HPDE6-E6E7 (cell line): ENCODE results near the gene GPATCH2.
"Not testable (repeated sequence)": the region's sequence is repeated elsewhere in the genome, so short reads cannot be mapped to it uniquely, and the experiment has no call there.

Source experiments
- DNase-seq: peaks from one replicate; pipeline ENCODE4 v3.0.0; 2011; ENCODE audit warnings: missing footprints; ENCODE audit errors: extremely low spot score

GPATCH2 gene

DNA sequence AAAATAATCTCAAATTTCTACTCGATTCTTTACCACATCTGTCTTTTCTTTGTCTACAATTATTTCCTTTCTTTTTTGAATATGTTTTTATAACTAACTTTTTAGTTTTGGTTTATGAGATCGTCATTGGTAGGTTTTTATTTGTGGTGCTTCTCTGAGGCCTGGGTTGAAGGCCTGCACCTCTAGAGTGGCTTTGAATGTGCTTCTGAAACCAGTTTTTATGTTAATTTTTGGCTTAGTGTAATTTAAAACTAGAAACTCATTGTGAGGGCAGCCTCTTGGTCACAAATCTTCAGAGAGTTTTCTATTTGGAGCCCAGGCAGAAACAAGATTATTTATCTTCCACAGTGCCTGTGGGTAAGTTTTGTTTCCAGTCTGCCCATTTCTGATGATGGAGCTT, 187.0 kb downstream of the GPATCH2 start:
- DNase-seq = no peak

DNA sequence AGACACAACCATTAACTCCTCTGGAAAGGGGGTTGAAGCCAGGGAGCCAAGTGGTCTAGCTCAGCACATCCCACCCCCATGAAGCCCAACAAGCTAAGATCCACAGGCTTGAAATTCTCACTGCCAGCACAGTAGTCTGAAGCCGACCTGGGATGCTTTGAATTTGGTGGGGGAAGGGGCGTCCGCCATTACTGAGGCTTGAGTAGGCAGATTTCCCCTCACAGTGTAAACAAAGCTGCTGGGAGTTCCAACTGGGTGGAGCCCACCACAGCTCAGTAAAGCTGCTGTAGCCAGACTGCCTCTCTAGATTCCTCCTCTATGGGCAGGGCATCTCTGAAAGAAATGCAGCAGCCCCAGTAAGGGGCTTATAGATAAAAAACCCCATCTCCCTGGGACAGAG, 193.5 kb downstream of the GPATCH2 start:
- no peak for DNase-seq

DNA sequence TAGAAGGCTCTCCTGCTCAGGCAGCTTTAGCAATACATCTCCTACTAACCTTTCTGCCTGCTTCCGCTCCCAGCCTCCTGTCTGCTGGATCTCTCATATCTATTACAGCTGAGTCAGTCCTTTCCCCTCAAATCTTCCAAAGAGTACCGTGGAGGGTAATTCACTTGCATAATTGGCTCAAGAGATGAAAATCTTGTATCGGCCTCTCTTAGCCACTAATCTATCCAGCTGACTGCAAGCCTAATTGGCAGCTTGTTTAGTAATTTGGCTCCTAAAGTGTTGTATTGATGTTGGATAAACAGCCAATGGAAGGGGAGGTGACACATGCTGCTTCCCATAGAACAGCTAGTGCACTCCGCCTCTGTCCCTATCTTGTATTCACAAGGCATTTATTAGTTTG, 195.7 kb downstream of the GPATCH2 start:
- no peak for DNase-seq

DNA sequence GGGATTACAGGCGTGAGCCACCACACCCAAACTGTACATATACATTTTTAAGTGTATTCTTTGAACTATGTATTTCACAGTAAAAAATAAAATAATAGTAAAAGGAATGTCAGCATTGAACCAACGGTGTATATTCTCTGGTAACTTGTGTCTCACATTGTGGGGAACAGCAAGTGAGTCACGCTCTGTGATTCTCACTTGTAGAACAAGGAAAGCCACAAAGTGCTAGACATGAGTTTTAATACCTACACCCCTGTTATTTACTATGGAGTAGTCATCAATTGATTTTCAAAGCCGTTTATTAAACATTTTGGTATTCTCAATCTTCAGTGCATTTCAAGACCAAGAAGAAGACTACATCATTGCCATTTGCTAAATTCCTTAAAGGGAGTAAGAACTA, 197.2 kb downstream of the GPATCH2 start:
- DNase-seq = no peak

DNA sequence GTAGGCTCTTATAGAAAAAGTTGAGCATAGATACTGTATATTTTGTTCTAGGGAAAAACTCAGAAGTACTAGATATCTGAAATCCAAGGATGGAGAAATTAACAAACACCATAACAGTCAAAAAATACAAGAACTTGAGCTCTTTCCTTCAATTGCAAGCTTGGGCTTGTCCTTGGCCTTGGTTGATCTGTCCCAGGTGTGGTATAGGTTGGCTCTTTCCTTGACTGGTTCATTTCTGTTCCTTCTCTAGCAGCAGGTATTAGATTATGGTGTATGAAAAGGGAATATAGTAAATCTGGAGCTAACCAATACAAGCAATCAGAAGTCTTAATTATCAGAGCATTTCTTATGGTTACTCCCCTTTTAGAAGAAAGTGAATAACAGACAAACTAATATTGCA, 198.6 kb downstream of the GPATCH2 start:
- no peak for DNase-seq

DNA sequence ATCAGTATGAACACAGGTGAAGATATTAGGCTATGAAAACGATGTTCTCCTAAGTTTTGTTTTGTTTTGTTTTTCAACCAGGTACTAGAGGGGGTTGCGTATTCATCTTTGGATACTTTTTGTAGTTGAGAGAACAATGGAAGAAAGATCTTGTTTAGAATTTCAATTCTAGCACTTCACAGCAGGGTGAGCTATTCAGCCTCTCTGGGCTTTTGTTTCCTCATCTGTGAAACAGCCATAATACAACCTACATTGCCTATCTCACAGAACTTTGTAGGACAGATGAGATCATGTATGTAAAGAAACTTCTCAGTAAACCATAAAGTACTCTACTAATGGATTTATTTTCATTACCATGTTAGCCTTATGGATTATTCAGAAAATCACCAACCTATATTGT, 199.5 kb downstream of the GPATCH2 start:
- no peak for DNase-seq

DNA sequence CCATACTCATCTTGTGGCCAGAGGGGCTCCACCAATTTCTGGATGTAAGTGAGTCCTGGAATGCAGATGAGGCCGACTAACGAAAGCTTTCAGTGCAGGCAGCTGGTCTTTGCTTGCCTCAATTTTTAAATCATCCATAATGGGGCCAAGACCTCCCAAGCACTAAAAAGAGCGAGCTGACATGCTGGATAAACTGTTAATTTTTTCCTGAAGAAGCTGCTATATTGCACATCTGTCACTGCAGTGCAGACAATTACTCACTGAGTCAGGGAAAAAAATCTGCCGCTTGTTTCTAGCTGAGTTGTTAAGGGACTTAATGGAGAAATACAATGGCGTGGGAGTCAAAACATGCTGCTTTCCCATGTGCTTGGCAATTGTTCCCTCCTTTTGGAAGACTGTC, 205.5 kb downstream of the GPATCH2 start:
- no peak for DNase-seq

DNA sequence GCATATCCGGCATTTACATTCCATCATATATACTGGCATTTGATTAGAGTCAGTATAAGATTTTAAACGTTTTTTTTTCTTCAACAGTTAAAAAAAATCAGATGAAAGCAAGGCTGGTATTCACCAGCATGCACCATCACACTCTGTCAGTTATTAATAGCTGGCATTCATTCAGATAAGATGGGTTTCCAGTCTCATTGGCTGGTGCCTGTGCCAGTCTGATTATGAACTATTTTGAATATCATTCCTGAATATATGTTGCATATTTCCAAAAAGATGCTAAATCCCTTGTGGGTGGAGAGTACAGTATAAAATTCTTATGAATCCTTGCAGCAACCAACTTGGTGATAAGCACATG, 211.7 kb downstream of the GPATCH2 start:
- no peak for DNase-seq

DNA sequence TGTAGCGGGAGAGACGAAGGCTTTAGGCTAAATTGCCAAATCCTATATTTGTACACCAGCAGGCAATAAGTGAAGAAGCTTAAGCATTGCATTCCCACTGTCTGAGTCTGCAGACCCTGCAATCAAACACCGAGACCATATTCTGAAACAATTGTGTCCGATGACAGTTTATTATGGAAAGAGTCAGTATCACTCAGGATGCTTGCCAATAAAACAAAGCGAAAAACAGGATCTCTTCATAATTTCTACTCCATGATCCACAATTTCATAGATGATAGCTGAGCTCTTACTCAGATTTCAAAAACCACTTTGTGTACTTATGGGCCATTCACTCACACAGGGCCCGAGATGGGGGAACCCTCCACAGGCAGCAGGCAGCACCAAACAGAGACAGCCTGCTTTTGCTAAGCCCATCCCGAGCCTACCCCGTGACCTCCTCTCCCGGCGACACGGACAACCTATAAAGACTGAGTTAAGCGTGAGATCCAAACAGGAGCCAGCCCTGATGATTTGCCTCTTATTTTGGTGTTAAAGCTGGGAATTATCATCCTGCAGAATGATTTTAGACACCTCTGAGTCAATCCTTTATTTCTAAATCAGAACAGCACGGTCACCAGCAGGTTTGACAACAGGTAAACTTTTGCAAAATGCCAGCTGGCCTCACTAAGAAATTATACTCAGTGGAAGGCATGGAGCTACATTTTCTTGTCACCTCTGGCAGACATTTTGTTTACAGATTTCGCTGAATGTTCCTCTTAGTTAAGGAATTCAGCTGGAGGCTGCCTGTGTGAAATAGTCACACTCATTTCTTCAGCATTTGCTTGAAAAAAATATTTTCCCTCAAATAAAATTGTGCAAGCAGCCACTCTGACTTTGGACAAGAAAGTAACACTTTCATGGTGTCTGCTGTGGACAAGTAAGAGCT, 212.4 kb downstream of the GPATCH2 start:
- DNase-seq = no peak

DNA sequence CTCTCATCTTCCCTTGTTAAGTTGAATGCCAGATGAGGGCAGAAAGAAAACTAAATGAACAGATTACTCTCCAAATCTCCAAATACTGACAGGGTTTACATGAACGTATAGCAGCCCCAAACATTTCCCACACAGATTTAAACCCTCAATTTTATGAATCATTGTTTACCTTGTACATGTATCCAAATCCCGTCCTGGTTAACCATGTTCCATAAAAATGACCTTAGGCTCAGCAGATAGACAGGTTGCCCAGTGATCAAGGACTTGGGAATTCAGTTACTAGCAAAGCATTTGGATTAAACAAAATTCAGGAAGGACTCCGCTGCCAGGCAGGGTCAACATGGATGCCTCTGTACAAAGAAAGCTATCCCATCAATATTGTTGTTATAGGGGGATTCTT, 213.5 kb downstream of the GPATCH2 start:
- DNase-seq = no peak

DNA sequence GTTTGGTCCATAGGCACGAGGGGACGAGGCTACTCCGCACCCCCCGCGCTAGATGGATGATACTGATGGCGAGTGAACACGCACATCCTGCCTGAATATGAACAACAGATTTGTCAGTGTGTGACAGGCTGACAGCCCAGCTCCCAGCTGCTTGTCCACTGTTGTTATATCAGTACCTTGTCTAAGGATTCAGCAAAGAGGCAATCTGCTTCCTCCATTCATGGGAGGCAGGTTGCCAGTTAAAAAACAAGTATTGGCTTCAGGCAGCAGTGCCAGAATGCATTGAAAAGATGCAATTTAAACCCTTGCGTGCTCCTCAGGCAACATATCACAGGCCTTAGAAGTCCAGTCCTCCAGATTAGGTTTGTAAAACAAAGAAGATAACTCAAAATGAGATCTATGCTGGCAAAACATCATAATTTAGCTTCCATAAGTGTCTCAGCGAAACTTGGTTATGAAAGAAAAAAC, 223.3 kb downstream of the GPATCH2 start:
- DNase-seq = no peak

DNA sequence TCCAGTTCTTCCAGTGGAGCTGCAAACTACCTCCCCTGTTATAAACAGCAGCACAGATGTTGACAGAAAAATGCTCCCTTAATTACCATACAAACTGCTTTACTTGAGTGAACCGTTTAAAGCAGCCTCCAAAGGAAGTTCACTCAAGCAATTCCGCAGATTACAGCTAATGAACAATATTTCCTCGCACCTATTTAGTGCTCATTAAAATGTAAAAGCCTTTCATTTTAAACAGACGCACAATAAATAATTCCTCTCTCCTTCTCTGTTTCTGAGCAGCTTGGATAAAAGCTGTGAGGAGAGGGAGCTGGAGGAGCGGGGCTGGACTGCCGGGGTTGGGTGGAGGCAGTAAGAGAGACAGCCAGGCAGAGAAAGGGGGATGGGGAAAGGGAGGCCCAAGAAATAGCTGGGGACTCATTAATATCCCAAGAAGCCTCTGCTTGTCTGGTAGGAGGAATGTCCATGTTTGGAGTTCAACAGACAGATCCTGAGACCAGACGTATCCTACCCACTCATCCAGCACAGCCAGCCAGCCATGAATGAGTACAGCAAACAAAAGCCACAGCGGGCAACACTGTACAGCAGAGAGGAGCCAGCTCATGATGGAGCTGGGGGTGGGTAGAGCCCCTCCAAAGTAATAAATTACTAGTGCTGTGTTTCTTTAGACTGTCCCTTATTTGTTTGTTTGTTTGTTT, 227.7 kb downstream of the GPATCH2 start:
- no peak for DNase-seq

DNA sequence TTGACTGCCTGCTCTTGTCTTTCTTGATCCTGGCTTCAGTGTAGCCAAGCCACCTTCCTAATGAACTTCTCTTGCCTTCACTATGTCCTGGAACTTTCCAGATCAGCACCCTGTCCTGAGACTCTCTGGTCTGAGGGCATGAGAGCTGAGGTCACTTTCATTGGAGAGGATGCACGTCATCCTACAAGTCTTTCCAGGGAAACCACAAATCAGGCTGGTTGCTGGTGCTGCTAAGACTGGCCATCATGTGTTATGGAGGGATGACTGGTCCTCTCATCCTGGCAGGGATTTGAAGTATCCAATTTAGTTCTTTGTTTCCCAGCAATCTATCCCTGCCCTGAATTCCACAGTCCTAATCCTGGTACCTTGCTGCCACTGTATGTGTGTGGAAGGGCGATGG, 228.6 kb downstream of the GPATCH2 start:
- no peak for DNase-seq

DNA sequence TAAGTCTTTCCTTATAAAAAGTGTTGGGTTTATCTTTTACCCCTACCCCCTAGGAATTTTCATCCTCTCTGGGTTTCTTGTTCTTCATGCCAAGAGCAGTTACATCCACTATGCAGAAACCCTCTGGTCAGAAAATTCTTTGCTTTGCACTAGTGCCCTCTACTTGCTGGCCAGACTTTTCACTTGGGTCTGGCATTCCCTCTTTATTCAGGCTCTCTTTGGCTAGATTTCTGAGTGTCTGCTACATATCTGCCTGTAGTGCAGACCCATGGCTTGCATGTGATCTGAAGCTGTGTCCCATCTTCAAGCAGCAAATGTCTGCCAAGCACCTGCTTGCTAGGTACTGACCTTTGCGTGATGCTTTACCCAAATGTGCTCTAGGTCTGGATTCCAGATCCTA, 237.0 kb downstream of the GPATCH2 start:
- DNase-seq = peak; percentile 12

DNA sequence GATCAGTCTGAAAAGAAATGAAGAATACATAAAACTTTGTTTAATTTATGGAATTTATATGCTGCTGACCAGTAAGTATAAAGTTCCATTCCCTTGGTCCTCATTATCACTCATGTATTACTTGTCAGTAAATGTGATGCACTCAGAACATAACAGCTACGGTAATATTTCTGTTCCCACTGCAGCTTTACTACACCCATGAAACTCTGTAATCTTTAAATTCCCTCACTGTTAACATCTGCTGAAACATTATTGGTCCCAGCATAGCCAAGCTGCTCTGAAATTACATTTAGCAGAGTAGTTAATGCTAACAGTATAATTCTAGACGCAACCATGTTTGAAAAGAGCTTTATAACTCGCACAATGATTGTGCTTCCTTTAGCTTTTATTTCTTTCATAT, 238.4 kb downstream of the GPATCH2 start:
- no peak for DNase-seq

DNA sequence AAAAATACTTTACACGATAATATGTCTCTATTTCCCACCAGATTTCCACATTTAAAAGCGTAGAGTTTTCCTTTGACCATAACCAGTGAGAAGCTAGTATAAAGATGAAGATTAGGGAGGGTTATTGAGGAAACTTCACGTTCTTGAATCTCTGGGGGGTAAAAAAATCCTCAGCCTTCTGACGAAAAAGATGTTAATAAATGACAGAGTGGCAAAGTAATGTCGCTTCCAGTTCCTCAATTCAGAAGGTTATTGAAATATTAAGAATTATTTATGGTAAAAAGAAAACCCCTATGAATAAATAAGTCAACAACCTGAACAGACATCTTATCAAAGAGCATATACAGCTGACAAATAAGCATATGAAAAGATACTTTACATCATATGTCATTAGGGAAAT, 241.0 kb downstream of the GPATCH2 start:
- DNase-seq = no peak

DNA sequence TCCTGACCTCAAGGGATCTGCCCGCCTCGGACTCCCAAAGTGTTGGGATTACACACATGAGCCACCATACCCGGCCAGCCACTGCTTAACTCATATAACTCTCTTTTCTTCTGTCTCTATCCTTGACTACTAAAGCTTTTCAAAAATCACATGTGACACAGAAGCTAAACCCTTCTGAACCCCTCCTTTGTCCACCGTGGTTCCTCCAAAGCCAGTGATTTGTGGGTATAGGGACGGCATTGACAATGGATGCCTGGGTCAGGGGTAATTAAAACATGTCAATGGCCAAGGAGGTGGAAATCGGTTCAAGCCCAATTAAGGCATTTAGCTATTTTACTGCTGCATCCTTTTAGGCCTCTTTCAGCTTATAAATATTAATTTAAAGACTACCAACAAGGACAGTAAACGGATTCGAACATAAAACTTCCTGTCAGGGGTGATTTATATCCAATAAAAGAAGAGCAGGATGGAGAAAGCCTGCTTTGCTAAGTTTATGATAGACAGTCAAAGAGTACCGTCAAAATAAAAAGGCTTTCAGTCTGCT, 242.3 kb downstream of the GPATCH2 start:
- no peak for DNase-seq

DNA sequence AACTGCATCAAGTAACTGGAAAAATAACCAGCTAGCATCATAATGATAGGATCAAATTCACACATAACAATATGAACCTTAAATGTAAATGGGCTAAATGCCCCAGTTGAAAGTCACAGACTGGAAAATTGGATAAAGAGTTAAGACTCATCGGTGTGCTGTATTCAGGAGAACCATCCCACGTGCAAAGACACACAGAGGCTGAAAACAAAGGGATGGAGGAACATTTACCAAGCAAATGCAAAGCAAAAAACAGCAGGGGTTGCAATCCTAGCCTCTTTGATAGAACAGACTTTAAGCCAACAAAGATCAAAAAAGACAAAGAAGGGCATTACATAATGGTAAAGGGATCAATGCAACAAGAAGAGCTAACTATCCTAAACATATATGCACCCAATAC, 249.1 kb downstream of the GPATCH2 start:
- not testable (repeated sequence) for DNase-seq

DNA sequence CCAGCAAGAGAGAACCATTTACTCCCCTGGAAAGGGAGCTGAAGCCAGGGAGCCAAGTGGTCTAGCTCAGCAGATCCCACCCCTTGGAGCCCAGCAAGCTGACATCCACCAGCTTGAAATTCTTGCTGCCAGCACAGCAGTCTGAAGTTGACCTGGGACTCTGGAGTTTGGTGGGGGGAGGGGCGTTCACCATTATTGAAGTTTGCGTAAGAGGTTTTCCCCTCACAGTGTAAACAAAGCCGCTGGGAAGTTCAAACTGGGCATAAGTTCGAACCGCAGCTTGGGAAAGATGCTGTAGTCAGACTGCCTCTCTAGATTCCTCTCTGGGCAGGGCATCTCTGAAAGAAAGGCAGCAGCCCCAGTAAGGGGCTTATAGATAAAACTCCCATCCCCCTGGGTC, 251.1 kb downstream of the GPATCH2 start:
- not testable (repeated sequence) for DNase-seq

DNA sequence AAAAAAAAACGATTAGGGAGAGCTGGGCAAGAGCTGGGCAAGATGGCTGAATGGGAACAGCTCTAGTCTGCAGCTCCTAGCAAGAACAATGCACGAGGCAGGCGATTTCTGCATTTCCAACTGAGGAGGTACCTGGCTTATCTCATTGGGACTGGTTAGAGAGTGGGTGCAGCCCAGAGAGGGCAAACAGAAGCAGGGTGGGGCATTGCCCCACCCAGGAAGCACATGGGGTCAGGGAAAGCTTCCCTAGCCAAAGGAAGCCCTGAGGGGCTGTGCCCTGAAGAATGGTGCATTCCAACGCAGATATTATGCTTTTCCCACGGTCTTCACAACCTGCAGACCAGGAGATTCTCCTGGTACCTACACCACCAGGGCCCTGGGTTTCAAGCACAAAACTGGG, 251.6 kb downstream of the GPATCH2 start:
- no peak for DNase-seq
